AG08396 (cell line): ENCODE measurements around the gene SMAD3.
A peak's percentile ranks its signal among the peaks of the same experiment; 100 is the strongest.

Experiments used
- DNase-seq: peaks from one replicate; pipeline ENCODE4 v3.0.0; 2012; ENCODE audit warnings: low spot score, mixed read lengths

SMAD3 gene

DNA sequence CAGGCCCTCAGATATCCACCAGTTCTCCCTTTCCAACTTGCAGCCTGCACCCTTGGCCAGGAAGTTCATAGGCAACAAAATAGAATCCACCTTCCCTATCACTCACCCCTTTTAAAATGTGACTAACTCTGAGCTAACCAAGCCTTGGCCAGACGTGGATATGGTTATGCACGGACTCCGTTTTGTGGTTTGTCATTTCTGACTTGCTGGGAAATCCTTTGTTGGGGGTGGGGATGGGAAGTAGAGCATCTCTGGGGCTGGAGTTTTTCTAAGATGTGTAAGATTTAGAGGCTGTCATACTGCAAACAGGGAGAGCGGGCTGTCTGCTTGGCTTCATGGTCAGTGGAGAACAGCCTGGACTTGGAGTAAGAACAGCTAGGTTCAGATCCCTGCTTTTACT is 62.6 kb downstream of the SMAD3 start:
- DNase-seq, result peak; percentile 76

DNA sequence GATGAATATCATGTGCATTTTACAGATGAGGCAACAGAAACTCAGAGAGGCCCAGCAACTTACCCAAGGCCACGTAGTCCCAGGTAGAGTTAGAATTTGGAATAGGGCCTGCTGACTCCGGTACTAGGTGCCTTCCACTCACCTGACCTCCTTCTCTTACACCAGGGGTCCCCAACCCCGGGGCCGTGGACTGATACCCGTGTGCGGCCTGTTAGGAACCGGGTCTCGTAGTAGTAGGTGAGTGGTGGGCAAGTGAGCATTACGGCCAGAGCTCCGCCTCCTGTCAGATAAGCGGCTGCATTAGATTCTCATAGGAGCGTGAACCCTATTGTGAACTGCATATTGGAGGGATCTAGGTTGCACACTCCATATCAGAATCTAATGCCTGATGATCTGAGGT is 64.8 kb downstream of the SMAD3 start:
- no peak for DNase-seq

DNA sequence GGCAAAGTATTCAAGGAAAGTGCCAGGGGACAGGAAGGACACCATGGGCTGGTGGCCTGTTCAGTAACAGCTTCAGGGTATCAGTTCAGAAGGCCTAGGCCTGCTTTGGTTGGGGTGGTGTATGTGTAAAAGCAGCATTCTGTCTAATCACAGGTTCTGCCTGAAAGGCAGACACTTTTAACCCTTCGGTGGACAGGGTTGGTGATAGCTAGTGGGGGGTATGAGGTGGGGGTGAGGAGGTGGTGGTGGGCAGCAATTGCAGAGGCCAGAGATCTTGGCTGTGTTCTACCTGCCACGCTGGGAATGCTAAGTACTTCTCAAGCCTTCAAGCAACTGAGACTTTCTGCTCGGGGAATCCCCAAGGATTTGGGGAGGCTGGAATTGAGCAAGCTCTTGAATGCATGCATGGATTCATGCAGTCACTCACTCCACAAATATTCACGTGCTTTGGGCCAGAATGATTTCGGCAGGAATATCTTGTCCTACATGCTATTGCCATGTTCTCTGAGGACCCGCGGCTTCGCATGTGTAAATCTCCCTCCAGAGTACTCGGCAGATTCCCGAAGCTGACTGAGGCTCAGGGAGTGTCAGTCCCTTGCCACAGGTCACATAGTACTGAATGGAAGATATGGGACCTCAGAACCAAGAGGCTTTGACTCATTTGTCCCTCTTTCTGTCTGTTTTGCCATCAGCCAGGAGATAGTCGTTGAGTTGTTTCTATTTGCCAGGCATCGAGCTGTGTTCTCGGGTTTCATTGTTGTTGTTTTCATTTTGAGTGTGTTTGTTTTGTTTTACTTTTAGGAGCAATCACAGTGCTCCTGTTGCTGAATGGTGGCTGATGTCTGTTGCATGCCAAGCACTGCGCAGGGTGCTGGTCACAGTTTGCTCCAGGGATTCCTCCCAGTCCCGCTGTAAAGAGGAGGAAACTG is 65.5 kb downstream of the SMAD3 start:
- no peak for DNase-seq

DNA sequence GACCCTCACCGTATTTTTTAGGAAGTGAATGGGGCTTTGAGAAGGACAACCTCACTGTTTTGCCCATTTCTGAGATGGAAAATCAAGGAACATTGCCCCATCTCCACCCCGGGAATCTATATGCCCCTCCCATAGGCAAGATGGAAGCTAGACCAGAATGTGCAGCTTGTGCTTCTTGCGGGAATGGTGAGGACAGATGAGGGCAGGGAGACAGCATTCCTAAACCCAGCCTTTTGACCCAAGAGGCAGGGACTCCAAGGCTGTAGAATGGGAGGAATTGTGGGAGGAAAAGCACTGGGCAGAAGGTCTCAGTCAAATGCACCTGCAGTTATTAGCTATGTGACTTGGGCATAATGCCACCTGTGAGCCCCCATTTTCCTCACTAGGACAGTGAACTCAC is 66.9 kb downstream of the SMAD3 start:
- no peak for DNase-seq

DNA sequence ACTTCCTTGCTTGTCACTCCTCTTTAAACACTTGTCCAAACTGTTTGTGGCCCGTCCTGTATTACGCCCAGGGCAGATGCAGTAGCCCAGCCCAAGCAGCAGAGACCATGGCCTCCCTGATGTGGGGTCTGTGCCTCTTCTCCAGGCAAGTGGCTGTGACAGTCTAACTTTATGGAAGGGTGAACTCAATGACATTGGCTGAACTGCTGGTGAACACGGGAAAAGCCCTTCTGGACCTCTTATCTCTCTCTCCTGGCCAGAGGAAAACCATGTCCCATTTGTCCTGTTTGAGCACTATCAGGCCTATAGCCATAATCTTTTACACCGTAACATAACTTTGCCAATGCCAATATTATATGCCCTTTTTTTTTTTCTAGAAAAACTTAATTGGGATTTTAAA is 67.6 kb downstream of the SMAD3 start:
- no peak for DNase-seq

DNA sequence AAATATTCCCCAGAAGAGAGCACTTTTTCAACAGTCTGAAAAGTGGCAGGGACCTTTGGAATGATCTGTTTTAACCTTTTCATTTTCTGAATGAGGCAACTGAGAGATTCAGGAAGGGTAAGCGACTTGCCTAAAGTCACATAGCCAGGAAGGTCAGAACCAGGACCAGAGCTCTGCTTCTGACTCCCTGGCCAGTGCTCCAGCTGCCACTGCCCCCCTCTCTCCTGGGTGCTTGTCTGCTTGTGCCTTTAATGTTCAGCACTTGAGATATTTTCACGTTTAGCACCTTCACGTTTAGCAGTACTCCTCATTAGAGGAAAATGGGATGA is 68.3 kb downstream of the SMAD3 start:
- no peak for DNase-seq

DNA sequence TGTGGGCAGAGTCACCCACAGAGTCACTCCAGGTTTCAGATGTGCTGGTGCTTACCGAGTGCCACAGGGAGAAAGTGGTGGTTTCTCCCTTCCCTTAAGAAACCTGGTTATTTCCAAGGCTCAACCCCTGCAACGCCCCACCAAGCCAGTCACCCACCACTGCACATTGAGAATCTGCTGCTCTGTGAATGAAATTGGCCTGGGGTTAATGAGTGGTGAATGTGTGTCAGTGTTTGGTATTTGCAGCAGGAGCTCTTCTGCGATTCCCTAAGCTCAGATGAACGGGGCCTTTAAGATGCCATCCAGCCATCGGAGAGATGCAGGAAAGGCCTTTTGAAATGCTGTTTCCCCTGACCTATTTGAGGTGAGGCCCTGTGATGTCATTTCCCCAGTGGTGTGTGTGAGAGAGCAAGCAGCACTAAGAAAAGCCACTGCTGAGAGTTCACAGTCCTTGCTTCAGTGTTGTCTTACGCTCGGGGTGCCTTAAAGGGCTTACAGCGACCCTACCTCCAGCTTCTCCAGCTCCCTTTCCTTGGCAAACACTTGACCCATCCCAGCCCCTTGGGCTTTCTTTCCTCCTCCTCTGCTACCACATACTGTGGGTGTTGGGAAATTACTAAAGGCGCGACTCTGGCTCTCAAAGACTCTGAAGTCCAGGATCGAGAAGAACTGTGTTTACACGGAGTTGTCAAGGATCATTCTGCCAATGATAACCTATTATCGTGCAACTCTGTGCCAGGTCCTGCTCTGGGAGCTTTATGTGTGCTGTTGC is 68.9 kb downstream of the SMAD3 start:
- no peak for DNase-seq

DNA sequence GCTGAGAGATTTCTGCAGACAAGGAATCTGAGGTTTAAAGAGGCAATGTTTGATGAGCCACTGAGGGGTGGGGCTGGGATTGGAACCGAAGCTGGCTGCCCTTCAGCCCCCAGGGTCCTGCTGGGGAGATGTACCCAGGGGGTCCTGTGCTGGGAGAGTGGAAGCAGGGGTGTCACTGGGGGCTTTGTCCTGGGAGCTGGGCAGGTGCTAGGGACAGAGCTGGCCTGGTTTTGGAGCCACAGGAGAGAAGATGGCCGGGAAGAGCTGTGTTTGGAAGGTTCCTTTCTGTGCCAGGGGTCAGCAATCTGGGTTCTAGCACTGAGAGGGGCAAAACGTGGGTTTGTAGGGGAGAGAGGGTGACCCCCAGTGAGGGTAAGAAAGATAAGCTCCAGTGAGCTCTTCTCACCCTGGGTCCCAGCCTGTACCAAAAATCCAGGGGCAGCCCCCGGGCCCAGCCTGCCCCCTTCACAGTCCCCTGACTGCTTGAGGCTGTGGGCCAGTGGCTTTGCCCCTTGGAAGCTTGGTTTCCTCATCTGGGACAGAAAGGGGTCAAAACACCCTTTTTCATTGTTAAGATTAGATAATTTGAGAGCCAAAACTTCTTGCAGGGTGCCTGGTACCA is 69.6 kb downstream of the SMAD3 start:
- no peak for DNase-seq

DNA sequence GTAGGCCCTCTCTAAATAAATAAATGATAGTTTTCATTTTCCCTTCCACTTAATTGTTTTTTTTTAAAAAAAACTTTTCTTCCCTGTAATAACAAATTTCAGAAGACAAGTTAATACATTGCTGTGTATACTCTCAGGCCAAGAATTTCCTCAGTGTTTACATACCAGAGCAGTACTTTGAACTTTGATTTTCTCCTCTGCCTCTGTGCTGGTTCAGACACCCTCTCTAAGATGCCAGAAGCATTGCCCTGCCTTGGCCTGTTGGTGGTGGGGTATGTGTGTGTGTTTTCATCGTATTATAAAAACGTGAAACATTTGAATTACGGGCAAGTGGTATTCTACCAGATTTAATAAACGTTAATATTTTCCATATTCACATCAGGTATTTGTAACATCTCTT is 70.1 kb downstream of the SMAD3 start:
- peak; percentile 50 for DNase-seq

DNA sequence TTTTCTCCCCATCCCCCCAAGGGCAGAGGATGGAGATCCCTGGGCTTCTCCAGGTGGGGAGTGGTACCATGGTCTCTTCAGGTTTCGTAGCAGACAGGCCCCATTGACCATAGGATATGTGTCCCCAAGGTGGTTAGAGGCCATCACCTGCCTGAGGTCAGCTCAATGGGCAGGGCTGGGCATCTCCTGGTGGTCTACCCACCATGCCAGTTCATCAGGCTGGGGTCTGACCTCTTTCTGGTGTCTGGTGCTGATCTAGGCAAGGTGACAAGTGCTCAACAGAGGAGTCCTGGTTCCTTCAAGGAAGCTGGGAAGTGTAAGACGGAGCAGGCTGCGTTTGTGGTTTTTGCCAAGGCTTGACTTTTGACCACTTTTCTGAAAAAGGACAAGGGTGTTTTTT is 71.4 kb downstream of the SMAD3 start:
- DNase-seq, result no peak

DNA sequence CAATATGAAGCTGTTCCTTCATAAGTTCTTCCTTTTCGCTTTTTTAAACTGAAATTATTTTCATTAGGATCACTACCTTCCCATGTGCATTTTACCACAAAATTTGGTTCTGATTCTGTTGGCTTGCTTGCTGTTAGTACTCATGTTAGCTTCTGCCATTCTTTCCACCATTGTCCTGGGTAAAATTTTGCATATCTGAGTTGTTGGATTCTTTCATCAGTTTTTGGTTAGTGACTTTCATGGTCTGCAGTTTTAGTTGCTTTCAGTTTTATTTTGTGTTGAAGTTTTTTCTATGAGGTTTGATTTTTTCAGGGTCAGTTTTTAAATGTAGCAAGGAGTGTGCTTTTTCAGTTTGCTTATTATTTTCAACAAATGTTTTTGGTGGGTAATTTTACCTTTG is 71.9 kb downstream of the SMAD3 start:
- DNase-seq, result no peak

DNA sequence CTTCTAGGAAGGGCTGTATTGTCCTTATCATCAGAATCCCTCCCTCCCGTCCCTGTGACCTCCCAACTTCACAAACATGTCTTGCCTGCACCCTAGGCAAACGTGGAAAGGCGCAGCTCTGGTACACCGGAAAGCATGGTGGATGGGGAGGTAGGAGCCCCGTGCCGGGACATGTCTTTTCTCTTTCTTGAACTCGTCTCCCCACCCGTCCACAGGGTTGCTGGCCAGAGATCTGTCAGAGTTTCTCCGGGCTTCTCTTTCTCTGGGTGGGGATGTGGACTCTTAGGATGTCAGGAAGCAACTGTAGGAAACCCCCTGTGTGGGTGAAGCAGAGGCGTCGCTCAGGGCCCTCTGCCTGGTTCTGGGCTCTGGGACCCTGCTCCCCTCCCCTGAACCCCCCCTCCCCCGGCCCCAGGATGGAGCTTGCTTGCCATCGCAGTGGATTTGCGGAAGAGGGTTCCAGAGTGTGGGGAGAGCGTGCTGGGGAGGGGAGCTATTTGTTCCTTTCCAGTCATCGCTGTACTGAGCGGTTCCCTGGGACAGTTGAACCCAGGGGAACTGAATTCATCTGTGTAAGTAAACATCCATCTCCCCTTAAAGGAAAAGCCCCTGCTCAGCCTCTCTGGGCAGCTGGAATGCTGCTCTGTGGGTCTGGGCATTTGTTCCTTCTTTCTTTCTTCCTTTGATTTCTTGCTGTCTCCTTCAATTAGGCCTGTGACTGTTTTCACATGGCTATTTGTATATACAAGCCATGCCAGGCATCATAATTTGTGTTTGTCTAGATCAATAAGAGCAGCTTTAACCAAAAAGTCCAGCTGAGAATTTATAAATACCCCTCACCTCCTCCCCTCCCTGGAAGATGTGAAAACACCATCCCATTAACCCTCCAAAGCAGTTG is 72.8 kb downstream of the SMAD3 start:
- no peak for DNase-seq

DNA sequence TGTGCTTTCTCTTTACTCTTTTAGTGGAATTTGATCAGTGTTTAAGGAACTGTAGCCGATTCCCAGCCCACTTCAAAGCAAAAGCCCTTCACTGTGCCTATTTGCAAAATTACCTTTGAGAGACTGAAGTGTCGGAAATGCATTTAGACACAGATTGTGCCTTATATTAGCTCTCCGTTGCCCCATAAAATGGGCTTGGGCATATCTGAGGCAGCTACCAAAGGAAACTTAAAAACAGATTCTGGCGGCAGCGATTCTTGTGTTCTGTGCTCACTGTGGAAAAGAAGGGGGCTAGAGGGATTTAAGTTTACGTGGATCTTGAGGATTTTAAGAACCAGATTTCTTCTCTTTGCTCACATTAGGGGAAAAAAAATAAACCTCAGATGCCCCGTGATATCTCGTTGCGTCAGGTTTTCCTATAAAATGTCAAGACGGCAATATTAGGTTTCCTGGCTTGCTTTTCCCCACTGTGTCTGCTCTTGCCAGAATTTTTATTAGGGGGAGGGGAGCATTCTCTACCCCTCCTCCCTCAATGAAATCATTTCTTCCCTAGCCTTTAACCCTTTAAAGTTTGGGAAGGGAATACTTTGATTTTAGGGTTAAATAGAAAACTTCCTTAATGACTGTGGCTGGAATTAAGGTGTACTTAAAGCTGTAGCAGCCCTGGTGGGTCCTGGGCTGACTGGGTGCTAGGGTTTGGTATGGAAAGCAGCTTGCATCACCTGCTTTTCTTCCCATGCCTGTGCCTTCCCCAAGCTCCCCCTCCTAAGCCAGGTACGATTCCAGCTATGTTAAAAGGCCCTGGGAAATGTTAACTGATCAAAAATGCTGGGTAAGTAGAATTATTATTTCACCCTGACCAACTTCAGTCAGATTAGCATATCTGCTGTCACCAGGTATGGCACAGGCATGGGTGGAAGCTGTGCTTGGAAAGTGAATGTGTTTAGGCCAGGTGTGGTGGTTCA is 73.8 kb downstream of the SMAD3 start:
- DNase-seq, result no peak

DNA sequence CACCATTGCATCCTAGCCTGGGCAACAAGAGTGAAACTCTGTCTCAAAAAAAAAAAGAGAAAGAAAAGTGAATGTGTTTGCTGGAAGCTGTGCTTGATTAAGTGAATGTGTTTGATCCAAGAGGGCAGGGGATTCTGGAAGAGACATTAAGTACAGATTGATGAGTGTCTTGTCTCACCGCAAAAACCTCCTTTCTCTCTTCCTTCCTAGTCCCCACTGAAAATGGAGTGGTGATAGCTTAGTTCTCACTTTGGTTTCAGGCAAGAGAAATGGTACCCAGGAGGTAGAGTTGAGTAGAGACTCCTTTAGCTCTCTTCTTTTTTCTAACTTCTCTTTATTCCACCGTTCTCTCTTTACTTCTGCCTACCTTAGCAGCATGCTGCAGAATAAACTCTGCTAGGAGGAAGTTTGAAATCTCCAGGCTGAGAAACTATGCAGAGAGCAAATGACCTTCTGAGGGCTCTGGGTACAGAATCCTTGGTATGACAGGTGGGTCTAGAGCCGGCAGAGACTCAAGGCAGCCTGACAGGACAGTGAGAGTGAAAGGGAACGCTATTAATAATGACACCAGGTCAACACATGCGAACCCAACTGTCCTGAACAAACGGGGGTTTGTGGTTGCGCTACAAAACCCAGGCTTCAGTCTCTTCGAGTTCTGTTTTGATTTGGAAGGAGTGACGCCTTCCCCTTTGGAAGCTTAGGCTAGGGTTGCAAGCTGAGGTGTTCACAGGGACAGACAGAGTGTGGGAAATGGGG is 74.9 kb downstream of the SMAD3 start:
- DNase-seq, result no peak

DNA sequence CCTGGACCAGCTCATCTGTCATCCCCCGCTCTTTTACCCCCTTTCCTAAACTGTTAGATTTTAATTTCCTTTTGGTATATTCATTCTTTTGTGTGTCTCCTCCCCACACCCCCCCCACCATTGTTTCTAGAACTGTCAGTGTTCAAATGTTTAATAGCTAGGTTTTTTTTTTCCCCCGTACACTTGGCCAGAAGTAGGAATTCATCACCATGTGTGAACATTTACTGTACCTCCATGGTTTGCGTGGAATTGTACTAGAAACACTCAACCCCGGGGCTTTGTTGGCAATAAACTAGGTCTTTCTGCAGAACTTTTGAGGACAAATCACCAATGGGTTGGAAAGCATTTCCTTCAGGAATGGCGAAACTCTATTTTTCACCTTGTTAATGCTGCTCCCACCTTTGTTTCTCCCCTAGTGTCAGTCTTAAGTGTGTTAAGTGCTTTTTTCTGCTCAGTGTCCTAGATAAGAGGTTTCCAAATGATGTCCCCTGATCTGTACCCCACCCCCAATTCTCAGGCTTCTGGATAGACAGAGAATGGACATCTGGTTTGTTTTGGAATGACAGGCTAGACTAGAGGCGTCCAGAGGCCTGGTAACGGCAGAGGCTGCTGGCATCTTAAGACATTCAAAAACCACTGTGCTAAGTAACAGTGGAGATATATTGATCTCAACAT is 76.8 kb downstream of the SMAD3 start:
- no peak for DNase-seq

DNA sequence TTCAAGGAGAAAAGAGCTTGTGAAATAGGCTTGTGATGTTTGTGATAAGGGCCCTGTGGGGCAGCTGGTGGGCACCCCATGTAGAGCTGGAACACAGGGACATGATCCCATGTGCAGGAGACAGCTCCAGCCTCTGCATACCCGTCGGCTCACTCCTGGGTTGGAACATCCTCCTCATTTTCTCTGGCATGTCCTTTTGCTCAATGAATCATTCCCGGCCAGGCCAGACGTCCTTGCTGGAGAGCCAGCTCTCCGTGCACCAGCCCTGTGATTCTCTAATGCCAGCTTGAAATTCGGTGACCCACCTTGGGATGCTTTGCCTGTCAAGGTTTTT is 77.3 kb downstream of the SMAD3 start:
- DNase-seq, result peak; percentile 47

DNA sequence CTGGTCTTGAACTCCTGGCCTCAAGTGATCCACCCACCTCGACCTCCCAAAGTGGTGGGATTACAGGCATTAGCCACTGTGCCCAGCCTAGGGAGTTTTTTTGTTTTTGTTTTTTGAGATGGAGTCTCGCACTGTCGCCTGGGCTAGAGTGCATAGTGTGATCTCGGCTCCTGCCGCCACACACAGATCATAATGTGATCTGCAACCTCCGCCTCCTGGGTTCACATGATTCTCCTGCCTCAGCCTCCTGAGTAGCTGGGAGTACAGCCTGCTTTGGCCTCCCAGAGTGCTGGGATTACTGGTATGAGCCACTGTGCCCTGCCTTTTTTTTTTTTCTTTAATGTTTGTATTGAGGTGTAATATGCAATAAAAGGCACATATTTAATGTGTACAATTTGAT is 78.2 kb downstream of the SMAD3 start:
- DNase-seq, result no peak

DNA sequence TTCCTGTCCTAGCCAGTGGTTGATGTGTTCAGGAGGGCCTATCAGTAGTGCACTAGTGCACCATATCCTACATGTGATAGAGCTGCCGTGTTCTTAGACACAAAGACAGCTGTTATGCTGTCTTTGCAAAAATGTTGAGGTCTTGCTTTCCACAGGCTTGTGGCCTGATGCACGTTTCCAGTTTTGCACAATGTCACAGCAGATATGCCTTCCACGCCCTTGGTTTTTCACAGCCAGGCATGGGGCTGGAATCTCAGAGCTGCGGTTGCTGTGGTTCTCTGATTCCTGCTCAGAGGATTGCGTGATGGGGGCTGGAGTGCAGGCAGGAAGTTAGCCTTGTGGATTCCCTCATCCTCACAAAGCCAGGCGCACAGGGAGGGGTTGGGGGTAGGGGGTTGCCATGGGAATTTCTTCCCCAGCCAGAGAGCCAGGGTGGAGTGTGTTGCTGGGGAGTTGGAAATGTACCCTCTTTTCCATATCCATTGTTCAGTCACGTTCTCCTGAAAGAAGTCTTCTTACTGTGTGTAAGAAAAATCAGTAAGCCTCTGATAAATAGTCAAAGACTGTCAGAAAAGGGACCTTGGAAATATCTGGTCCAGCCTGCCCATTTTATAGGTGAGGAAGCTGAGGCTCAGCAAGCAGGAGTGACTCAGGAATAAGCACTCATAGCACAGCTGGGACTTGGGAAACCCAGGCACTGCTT is 79.4 kb downstream of the SMAD3 start:
- DNase-seq, result peak; percentile 76

DNA sequence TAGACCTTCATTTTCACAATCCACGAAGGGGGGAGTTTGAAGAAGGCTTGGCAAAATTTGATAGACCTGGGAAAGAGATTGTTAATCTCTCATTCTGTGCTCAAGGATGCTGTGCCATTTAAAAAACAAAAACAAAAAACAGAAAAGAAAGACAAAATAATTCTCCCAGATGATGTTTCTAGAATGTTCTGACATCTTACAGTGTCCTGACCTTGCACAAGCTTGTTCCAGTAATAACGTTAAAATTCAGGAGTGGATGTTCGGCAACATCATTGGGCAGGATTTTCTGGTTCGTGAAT is 79.9 kb downstream of the SMAD3 start:
- DNase-seq, result no peak
